A673 (cell line): ENCODE results near the gene SUPT3H. TPM values are rescaled to one million over a fixed set of nuclear protein-coding genes. Genes with fewer than 3 reads are reported as not detected.

ENCODE experiments used
- BruUV-seq: library from RNA; stranded (reverse); fragments of 400-500 nt; replicated peaks from 2 replicates; lab custom pipeline; 2021; lab: Mats Ljungman, UMichigan
- CTCF ChIA-PET: fragments of 300-600 bp; sonication (Branson Sonifier 250); formaldehyde crosslinking; loops from one replicate; lab custom pipeline; 2022; ENCODE audit warnings: antibody characterized with exemption; lab: Charles Lee
- POLR2A ChIA-PET: fragments of 300-600 bp; sonication (Branson Sonifier 250); formaldehyde crosslinking; loops from one replicate; lab custom pipeline; 2022; ENCODE audit warnings: antibody characterized with exemption; ENCODE audit not compliant: low non-redundant PET; lab: Charles Lee
- DNase-seq: peaks from one replicate; pipeline ENCODE4 v3.0.0-alpha.2; 2015; ENCODE audit warnings: low spot score
- H3K27ac ChIP-seq: fragments of 200-600 bp; sonication (generic); 2 replicates; pipeline ENCODE4 v1.5.1; 2016; ENCODE audit warnings: mixed run types, low read depth, mild to moderate bottlenecking, mixed read lengths, antibody characterized with exemption, low read length; ENCODE audit not compliant: poor library complexity, severe bottlenecking
- H3K27me3 ChIP-seq: fragments of 200-600 bp; sonication (generic); replicated peaks from 2 replicates; pipeline ENCODE4 v1.6.1; 2017; ENCODE audit warnings: mixed run types, low read depth, mild to moderate bottlenecking, mixed read lengths, antibody characterized with exemption, low read length; ENCODE audit not compliant: insufficient read depth, poor library complexity
- H3K36me3 ChIP-seq: fragments of 200-600 bp; sonication (generic); 2 replicates; pipeline ENCODE4 v1.6.1; 2016; ENCODE audit warnings: mixed run types, mild to moderate bottlenecking, mixed read lengths, antibody characterized with exemption, low read length; ENCODE audit not compliant: insufficient read depth, poor library complexity, severe bottlenecking
- H3K4me1 ChIP-seq: fragments of 200-600 bp; sonication (generic); 2 replicates; pipeline ENCODE4 v1.6.1; 2017; ENCODE audit warnings: mixed run types, mild to moderate bottlenecking, mixed read lengths, antibody characterized with exemption, low read length; ENCODE audit not compliant: insufficient read depth, poor library complexity, severe bottlenecking
- H3K4me3 ChIP-seq: fragments of 200-600 bp; sonication (generic); 2 replicates; pipeline ENCODE4 v1.5.1; 2016; ENCODE audit warnings: low read depth, mixed run types, mild to moderate bottlenecking, mixed read lengths, low read length; ENCODE audit not compliant: poor library complexity, severe bottlenecking
- H3K9me3 ChIP-seq: fragments of 200-600 bp; sonication (generic); 2 replicates; pipeline ENCODE4 v1.6.1; 2016; ENCODE audit warnings: mixed run types, low read depth, mild to moderate bottlenecking, mixed read lengths, antibody characterized with exemption, low read length; ENCODE audit not compliant: poor library complexity, severe bottlenecking
- CTCF ChIP-seq: fragments of 300-800, 200-600 bp; sonication (generic); conservative IDR thresholded peaks from 2 replicates; pipeline ENCODE4 v1.5.1; 2017; ENCODE audit warnings: low read depth, mild to moderate bottlenecking, antibody characterized with exemption, low read length, moderate library complexity, mixed read lengths
- EZH2 ChIP-seq: fragments of 200-600 bp; sonication (generic); IDR thresholded peaks from 2 replicates; pipeline ENCODE4 v1.6.1; 2017; ENCODE audit warnings: borderline replicate concordance, low read depth, mild to moderate bottlenecking, mixed read lengths, antibody characterized with exemption, low read length; ENCODE audit not compliant: poor library complexity, severe bottlenecking
- intact Hi-C: fragments of 100-400 bp; cut with micrococcal nuclease; formaldehyde crosslinking; loops from one replicate; pipeline ENCODE4 v1.10.0; 2022; ENCODE audit not compliant: unreplicated experiment
- total RNA-seq: library from RNA; stranded (reverse); gene quantifications from 2 replicates; pipeline ENCODE4 v1.2.3, GENCODE V29; 2021

Gene SUPT3H
- total RNA-seq, 1 experiment from 2014 or later, result 10.8 TPM

GRCh38 chr6:44923444-44923843 is 454.3 kb downstream of the SUPT3H start:
- no peaks in the 10 kb centered on the region for H3K27me3 ChIP-seq
- no TSS peak for BruUV-seq
- peaks cover 5% of the 10 kb centered on the region for H3K4me1 ChIP-seq
- DNase-seq, result no peak
- H3K27ac ChIP-seq, result no peak overlapping the region
- H3K9me3 ChIP-seq, result no peaks in the 10 kb centered on the region
- CTCF ChIA-PET, result no interaction called here
- no peaks in the 10 kb centered on the region for H3K36me3 ChIP-seq
- intact Hi-C loops, result no loop called here
- TF ChIP-seq EZH2 (no peak), CTCF (no peak)
- H3K4me3 ChIP-seq, result no peak overlapping the region
- POLR2A ChIA-PET, result no interaction called here

GRCh38 chr6:44921798-44922197 is 455.9 kb downstream of the SUPT3H start:
- no peak overlapping the region for H3K27ac ChIP-seq
- no peaks in the 10 kb centered on the region for H3K36me3 ChIP-seq
- ChIA-PET CTCF (no interaction called here), POLR2A (no interaction called here)
- no peaks in the 10 kb centered on the region for H3K27me3 ChIP-seq
- H3K4me1 ChIP-seq, result peaks cover 5% of the 10 kb centered on the region
- H3K4me3 ChIP-seq, result no peak overlapping the region
- TF ChIP-seq CTCF (no peak), EZH2 (no peak)
- H3K9me3 ChIP-seq, result no peaks in the 10 kb centered on the region
- BruUV-seq, result no TSS peak
- DNase-seq, result no peak
- intact Hi-C loops, result no loop called here

GRCh38 chr6:44920952-44921491 is 456.7 kb downstream of the SUPT3H start:
- no TSS peak for BruUV-seq

More at GRCh38 chr6:44920952-44921491, 456.7 kb downstream of the SUPT3H start:
- peaks cover 5% of the 10 kb centered on the region for H3K4me1 ChIP-seq
- ChIA-PET POLR2A (no interaction called here), CTCF (no interaction called here)
- H3K27ac ChIP-seq, result no peak overlapping the region
- no peak for DNase-seq
- no peak overlapping the region for H3K4me3 ChIP-seq
- H3K9me3 ChIP-seq, result no peaks in the 10 kb centered on the region
- no peaks in the 10 kb centered on the region for H3K27me3 ChIP-seq
- no peak for TF ChIP-seq EZH2
- TF ChIP-seq CTCF, result no peak
- intact Hi-C loops, result no loop called here
- no peaks in the 10 kb centered on the region for H3K36me3 ChIP-seq
